GM19193 (cell line): ENCODE data around the gene ARHGAP31.

Experiments
- POLR2A ChIP-seq: IDR thresholded peaks from 4 replicates; pipeline ENCODE4 v1.6.1; 2011; ENCODE audit not compliant: insufficient read depth, insufficient read length; ENCODE audit errors: extremely low read depth

Gene ARHGAP31

DNA sequence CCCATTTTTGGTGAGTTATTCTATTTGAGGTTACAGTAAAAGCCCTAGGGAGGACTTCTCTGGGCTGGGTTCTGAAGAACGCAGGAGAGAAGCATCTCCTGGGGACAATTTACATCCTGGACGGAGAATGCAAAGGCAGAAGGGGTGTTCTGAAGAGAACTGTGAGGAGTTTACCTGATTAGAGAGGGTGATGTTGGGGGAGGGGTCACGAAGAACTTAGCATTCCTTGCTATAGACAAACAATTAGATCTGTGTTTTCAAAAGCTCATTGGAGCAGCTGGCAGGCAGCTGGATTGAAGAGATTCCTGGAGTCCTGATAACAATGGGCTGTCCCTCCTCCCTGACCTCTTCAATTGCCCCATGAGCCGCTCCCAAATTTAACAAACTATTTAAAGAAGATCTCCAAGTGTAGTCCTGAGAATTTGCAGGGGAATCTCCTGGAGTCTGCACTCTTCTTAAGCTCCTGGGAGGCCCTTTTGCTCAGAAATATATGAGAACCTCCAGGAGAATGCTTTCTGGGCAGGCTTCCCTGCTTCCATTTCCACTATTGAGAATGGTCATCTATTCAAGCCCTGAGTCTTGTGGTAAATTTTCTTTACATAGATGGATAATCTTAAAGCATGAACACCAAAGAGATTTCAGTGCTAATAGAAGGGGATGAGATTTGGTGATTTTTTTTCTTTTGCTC is 55.3 kb downstream of the ARHGAP31 start:
- TF ChIP-seq POLR2A, result no peak

DNA sequence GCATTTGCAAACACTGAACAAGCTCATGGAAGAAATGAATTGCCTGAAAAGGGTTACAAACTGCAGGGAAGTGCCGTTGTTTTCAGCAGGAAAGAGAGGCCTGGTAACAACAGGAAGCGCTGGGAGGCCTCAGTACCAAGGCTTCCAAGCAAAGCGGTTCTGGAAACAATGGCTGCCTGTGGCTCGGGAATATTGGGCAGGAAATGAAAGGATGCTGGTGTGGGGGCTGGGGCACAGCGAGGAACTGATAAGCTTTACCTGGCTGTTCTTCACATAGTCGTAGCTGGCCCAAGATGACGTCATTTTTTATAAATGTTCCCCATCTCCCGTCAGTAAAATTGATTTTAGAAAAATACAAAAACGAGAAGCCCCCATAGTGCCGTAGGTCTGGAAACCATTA is 55.9 kb downstream of the ARHGAP31 start:
- no peak for TF ChIP-seq POLR2A

DNA sequence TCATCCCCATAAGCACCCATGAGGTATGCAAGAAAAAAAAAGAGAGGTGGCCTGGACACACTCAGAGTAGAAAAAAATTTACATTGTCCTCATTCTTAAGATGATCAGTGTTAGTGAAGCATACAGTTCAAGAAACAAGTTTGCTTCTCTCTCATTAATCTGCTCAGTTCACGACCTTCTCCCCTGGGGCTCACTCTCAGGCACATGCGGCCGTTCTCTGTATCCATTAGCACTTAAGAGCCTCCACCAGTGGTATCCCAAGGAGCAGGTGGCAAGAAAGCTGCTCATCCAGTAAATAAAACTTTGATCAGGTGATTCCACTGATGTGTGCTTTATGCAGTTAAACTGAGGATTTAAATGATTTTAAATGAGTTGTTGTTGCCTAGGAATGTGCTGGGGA is 57.4 kb downstream of the ARHGAP31 start:
- no peak for TF ChIP-seq POLR2A

DNA sequence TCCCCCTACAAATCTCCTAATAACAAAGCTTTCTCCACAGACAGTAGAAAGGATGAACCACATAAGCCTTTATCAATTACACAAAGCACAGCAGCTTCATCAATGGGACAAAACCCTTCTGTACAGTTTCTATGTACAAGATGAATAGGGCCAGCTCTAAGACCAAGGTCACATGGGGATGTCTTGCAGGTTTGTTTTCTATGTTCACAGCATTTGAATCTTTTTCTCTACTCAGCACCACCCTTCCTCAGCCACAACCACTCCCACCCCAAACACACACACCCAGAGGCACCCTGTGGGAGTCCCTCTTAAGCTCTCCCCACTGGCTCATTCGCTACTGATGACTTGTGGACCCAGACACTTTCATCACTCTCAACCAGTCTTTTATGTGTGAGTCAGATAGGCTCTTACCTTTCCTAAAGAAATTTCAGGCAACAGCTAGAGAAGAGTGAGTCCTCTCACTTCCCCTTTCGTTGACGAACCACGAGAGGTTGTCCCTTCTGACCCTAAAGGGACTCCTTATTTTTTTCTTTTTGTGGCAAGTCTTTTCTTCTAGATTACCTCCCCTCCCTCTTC is 57.9 kb downstream of the ARHGAP31 start:
- no peak for TF ChIP-seq POLR2A

DNA sequence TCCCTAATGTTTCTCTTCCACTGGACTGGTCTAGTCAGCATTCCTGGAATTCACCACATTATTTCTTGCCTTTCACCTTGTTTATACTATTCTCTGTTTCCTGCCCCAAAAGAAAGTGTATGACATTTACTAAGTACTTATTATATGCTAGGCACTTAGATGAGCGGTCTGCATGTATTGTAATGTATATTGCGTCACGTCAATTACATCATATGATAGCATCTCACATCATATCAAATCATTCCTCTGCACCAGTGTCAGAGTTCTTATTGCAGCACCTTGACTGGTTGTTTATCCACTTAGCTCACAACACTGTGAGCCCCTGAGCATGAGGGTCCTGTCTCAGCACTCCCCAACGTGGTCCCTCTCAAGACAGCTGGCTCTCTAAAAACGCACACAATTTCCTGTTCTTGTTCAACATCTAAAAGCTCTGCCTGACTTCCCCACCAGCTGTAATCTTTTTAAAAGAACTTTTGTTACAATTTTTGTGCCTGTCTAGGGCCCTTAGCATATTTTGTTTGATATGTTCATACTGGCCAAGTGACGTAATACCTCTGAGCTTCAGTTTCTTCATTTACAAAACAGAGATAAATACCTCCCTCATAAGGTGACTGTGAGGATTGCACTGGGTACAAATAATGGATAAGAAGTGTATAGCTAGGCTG is 58.8 kb downstream of the ARHGAP31 start:
- TF ChIP-seq POLR2A, result no peak

DNA sequence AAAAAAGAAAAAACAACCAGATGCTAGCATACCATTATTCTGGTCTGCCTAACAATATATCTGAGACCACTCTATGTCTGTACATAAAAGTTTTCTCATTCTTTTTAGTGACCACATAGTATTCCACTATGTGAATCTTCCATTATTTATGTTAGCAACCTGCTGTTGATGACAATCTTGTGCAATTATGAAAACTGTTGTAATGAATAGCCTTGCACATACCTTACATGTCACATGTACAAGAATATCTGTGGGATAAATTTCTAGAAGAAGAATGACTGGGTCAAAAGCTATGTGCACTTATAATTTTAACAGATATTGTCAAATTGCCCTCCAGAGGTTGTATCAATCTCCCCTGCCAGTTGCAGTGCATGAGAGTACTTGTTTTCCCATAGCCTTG is 62.5 kb downstream of the ARHGAP31 start:
- no peak for TF ChIP-seq POLR2A

DNA sequence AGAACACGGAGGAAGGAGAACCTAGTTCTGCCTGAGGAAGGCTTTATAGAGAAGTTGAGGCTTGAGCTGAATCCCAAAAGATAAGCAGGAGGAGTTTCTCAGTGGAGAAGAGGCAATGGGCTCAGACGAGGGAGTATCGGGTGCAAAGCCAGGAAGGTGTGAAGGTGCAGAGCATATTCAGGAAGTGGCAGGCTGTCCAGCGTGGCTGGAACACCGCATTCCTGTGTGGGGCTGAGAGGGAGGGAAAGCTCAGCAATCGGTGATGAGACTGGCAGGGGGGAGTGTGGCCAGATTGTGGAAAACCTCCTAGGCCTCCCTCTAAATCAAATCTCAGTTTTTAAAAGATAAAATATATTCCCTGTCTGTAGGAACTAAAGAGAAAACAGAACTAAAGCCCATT is 63.0 kb downstream of the ARHGAP31 start:
- TF ChIP-seq POLR2A, result no peak

DNA sequence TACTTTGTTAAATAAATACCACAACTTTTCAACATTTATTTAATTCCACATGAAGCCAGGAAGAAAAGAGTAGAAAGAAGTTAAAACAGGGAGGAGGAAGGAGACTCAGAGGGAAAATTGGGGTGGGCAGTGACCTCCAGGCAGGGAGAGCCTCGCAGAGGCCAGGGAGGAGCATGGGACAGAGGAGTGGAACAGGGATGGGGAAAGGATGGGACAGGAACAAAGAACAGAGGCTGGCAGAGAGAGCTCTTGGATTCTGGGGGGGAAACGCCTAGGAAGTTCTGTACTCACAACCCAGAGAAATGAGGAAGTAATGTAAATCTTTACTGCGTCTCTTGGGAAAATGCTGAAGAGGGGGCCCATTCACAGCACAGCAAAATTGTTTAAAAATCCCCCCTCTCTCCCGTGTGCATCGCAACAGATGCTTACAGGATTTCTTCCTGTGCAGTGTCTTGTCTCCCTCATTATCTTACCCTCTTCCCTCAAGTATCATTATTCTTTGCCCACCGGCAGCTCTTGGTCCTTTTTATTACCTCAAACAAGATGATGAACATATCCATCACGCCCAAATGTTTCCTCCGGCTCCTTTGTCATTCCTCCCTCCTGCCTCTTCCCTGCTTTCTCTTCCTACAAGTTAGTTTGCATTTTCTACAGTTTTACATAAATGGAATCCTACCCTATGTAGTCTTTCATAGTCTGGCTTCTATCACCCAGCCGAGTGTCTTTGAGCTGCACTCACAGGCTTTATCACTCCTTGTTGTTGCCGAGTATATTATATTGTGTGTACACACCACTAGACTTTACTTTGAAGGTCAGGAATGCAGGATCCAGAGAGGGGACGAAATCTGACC is 65.5 kb downstream of the ARHGAP31 start:
- no peak for TF ChIP-seq POLR2A

DNA sequence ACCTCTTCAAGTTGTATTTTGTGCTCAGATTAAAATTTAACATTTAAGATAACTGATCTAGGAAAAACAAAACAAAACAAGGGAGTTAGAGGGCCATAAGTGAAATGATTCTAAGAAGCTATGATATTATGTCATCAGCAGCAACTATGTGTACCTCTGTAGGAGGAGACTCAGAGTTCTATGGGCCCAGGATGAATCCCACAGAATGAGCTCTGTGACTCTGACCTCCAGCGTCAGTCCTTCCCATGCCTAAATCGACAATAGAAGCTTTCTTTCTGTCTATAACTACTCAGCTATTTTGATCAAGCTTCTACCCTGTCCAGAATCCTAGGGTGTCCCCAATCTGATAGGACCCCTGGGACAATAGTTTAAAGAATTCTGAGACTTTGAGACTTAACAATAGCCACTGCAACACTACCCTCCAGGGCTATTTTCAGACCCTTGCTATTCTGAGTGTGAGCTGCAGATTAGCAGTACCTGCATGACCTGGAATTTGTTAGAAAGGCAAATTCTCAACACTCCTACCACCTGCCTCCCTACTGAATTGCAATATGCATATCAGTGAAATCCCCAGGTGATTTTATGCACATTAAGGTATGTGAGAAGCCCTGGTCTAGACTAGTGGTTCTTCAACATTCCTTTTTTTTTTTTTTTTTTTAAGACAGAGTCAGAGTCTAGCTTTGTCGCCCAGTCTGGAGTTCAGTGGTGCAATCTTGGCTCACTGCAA is 66.7 kb downstream of the ARHGAP31 start:
- TF ChIP-seq POLR2A, result no peak

DNA sequence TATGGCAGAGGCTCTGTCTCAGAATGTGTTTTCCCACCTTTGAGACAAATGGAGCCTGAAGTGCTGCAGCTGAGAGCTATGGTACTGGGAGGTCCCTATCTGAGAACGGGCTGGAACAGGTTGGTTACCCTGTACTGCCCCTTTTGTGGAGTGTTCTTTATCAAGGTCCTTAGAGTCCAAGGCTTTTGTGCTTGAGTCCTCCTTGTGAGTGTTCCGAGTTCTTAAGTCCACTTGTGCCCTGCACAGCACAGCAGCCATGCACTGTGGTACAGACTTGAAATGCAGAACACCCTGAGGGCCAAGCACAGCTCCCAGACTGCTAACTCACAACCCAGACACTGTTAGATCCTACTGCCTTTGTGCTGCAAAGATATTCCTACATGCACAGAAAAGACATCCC is 67.8 kb downstream of the ARHGAP31 start:
- TF ChIP-seq POLR2A, result no peak

DNA sequence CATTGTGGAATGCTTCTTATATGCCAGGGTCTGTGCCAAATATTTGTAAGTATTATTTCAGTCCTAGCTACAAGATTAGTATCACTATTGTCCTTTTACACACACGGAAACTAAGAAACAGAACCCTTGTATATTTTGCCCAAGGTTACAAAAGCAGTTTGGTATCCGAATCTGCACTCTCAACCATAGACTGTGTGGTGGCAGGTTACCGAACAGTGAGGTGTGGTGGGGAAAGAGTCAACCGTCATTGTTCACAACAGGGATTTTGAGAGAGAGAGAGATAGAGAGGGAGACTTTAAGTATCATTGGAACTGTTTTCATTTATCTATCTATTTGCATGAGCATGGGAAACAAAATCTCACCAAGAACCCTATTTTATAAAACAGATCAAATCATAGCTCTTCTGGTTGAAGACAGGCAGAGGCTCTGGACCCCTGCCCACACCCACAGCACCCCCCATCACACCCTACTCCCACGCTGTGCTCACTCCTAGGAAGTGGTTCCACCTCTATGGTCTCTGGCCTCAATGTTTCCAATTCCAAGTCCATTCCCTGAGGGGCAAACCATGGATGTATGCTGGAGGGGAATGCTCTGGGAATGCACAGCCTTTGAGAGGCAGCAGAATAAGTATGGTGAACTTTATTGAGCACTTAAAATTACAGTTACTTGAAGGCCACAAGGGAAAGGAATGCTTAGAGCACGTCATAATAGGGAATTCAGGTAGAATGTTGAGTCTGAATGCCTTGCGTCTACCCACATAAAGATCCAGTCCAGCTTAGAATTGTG is 69.0 kb downstream of the ARHGAP31 start:
- no peak for TF ChIP-seq POLR2A

DNA sequence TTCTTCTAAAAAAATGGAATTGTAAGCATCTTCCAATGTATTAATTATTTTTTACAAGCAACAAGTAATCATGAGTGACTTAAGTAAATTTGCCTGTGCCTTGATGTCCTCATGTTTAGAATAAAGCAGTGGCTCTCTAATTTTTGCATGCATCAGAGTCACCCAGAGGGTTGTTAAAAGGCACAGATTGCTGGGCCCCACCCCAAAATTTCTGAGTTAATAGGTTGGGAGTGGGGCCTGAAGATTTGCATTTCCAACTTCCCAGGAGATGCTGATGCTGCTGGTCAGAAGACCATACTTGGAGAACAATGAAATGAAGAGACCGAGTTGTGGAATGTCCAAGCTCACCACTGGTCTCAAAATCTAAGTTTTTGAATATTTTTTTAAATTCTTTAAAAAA is 70.2 kb downstream of the ARHGAP31 start:
- TF ChIP-seq POLR2A, result no peak

DNA sequence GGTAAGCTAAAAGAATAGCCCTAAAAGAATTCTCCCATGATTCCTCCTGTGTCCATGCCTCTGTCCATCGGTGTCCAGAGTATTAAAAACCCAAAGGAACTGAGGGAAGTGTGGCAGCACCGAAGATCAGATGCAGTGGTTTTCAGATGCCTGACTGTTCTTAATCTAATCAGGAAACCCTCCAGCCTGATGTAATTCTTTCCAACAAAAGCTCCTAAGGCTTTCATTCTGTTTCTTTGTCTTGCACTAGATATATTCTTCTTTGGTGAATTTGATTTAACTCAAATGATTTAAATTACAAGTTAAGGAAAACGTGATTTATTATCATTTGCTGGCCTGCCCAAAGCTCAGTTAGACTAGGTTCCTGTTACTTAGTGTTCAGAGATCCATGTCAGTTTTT is 71.2 kb downstream of the ARHGAP31 start:
- no peak for TF ChIP-seq POLR2A

DNA sequence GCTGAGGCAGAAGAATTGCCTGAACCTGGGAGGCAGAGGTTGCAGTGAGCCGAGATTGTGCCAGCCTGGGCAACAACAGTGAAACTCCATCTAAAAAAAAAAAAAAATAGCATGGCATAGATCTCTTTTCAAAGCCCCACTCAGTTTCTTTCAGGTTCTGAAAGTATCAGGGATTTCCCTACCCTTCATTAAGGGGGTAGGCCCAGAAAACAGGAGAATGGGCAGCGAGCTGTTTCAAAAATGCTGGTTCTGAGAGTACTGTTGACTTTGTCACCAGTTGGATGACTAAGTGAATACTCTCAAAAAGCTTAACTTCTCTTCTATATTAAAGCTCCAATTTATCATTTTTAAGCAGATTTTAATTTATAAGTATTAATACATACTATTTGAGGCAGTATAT is 72.8 kb downstream of the ARHGAP31 start:
- no peak for TF ChIP-seq POLR2A
